ENCODE measurements around the gene ZFP36.

The ZFP36 gene

DNA sequence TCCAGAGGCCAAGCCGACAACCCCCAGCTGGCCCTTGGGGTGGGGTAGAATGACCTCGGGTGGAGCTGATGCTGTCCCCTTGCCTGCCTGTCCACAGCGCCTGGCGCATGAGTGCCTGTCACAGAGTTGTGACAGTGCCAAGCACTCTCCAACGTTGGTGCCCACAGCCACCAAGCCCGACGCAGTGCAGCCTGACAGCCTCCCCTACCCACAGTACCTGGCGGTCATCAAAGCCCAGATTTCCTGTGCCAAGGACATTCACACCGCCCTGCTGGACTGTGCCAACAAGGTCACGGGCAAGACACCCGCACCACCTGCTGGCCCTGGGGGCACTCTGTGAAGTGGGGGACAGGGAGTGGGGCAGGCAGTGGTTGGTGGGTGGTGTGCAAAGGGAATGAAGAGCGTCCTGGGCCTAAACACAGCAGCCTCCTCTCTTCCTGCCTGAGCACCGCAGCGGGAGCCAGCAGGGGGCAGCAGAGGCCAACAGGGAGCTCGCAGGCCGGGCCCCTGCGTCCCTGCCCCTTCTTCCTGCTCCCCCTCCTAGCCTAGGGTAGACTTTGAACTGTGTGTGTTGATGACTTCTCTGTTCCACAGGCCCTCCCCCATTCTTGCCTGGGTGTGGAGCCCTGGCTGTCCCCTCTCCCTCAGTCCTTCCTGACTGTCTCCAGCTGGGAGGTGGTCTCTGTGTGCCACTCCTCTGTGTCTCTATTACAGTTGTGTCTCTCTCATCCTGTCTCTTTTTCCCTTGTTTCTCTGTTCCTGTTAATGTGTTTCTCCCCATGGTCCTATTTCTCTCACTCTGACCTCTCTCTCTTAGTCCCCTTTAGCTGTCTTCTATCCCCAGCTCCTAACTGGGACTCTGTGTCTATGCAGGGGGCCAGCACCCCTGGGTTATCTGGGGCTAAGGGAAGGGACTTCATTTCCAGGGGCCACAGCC, 9.0 kb upstream of the ZFP36 start:
- DNase-seq (ENCODE audit: low read depth, low spot score) = no peak
- Histone ChIP-seq H3K9me3 (ENCODE audit: insufficient read depth, low read length) (no peaks in the 10 kb centered on the region), H3K27me3 (ENCODE audit: insufficient read depth, insufficient read length) (no peaks in the 10 kb centered on the region), H3K4me3 (ENCODE audit: insufficient read length, low read depth) (no peak overlapping the region), H3K9ac (ENCODE audit: insufficient read length, low read depth) (peak overlapping the region; percentile 57), H3K4me1 (ENCODE audit: insufficient read depth, insufficient read length) (peaks cover 21% of the 10 kb centered on the region), H3K36me3 (ENCODE audit: insufficient read depth, insufficient read length, low read length) (peaks cover 38% of the 10 kb centered on the region)
- TF ChIP-seq SUZ12 (IDR thresholded peaks at IDR 0.05; ENCODE audit: extremely low read depth, insufficient read depth, insufficient read length) = no peak
- no peak for TF ChIP-seq ZNF274 (IDR thresholded peaks at IDR 0.05; ENCODE audit: low read depth, low read length)
- TF ChIP-seq YY1 (IDR thresholded peaks at IDR 0.05; ENCODE audit: insufficient read depth, insufficient read length) = no peak

GRCh38 chr19:39398297-39398864, 8.3 kb upstream of the ZFP36 start:
- no peaks in the 10 kb centered on the region for H3K9me3 ChIP-seq (ENCODE audit: insufficient read depth, low read length)
- H3K36me3 ChIP-seq (ENCODE audit: insufficient read depth, insufficient read length, low read length) = peaks cover 34% of the 10 kb centered on the region
- H3K9ac ChIP-seq (ENCODE audit: insufficient read length, low read depth) = peak overlapping the region; percentile 57
- H3K4me3 ChIP-seq (ENCODE audit: insufficient read length, low read depth) = no peak overlapping the region
- peaks cover 21% of the 10 kb centered on the region for H3K4me1 ChIP-seq (ENCODE audit: insufficient read depth, insufficient read length)
- no peaks in the 10 kb centered on the region for H3K27me3 ChIP-seq (ENCODE audit: insufficient read depth, insufficient read length)
- TF ChIP-seq YY1 (IDR thresholded peaks at IDR 0.05; ENCODE audit: insufficient read depth, insufficient read length) (no peak), SUZ12 (IDR thresholded peaks at IDR 0.05; ENCODE audit: extremely low read depth, insufficient read depth, insufficient read length) (no peak), ZNF274 (IDR thresholded peaks at IDR 0.05; ENCODE audit: low read depth, low read length) (no peak)
- no peak for DNase-seq (ENCODE audit: low read depth, low spot score)

DNA sequence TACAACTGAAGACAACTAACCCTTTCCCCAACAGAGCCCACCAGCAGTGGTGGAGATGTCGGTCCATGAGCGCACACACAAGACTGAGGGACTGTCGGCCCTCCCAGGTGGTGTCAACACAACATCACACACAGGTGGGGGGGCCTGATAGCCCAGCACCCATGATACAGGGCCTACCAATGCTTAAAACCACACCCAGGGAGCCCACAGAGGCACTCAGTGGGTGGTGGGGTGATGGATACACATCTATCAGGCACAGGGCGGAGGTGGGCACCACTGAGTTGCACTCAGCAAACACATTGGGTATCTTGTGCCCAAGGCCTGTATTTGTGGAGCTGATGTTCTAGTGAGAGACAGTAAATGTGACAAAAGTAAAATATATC, 7.0 kb upstream of the ZFP36 start:
- H3K36me3 ChIP-seq (ENCODE audit: insufficient read depth, insufficient read length, low read length) = peaks cover 26% of the 10 kb centered on the region
- H3K27me3 ChIP-seq (ENCODE audit: insufficient read depth, insufficient read length) = no peaks in the 10 kb centered on the region
- no peaks in the 10 kb centered on the region for H3K9me3 ChIP-seq (ENCODE audit: insufficient read depth, low read length)
- peaks cover 21% of the 10 kb centered on the region for H3K4me1 ChIP-seq (ENCODE audit: insufficient read depth, insufficient read length)
- no peak overlapping the region for H3K9ac ChIP-seq (ENCODE audit: insufficient read length, low read depth)
- no peak overlapping the region for H3K4me3 ChIP-seq (ENCODE audit: insufficient read length, low read depth)
- no peak for TF ChIP-seq SUZ12 (IDR thresholded peaks at IDR 0.05; ENCODE audit: extremely low read depth, insufficient read depth, insufficient read length)
- TF ChIP-seq YY1 (IDR thresholded peaks at IDR 0.05; ENCODE audit: insufficient read depth, insufficient read length) = no peak
- no peak for TF ChIP-seq ZNF274 (IDR thresholded peaks at IDR 0.05; ENCODE audit: low read depth, low read length)
- DNase-seq (ENCODE audit: low read depth, low spot score) = no peak

GRCh38 chr19:39400061-39400460, 6.6 kb upstream of the ZFP36 start:
- Histone ChIP-seq H3K36me3 (ENCODE audit: insufficient read depth, insufficient read length, low read length) (peaks cover 24% of the 10 kb centered on the region), H3K27me3 (ENCODE audit: insufficient read depth, insufficient read length) (no peaks in the 10 kb centered on the region), H3K4me3 (ENCODE audit: insufficient read length, low read depth) (no peak overlapping the region), H3K9ac (ENCODE audit: insufficient read length, low read depth) (no peak overlapping the region), H3K9me3 (ENCODE audit: insufficient read depth, low read length) (no peaks in the 10 kb centered on the region), H3K4me1 (ENCODE audit: insufficient read depth, insufficient read length) (peaks cover 21% of the 10 kb centered on the region)
- DNase-seq (ENCODE audit: low read depth, low spot score) = no peak
- TF ChIP-seq SUZ12 (IDR thresholded peaks at IDR 0.05; ENCODE audit: extremely low read depth, insufficient read depth, insufficient read length) = no peak
- TF ChIP-seq YY1 (IDR thresholded peaks at IDR 0.05; ENCODE audit: insufficient read depth, insufficient read length) = no peak

DNA sequence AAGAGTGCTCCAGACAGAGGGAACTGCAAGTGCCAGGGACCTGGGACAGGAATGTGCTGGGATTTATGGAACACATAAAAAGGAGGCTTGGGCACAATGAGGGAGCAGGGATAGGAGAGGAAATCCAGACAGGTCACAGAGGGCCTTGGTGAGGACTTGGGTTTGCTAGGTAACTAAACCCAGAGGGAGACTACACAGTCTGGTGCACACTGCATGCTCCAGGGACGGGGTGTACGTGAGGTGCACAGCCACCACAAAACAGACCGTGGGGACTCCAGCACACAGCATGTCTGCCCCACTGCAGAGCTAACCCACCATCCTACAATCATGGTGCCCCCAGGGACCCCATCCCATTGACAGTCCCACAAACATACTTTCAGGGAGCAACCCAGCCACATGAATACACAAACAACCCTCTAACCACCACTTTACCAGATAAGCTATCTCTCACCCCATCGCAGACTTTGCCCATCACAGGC, 5.5 kb upstream of the ZFP36 start:
- H3K4me1 ChIP-seq (ENCODE audit: insufficient read depth, insufficient read length) = peaks cover 21% of the 10 kb centered on the region
- H3K9me3 ChIP-seq (ENCODE audit: insufficient read depth, low read length) = no peaks in the 10 kb centered on the region
- TF ChIP-seq YY1 (IDR thresholded peaks at IDR 0.05; ENCODE audit: insufficient read depth, insufficient read length) (no peak), ZNF274 (IDR thresholded peaks at IDR 0.05; ENCODE audit: low read depth, low read length) (no peak), SUZ12 (IDR thresholded peaks at IDR 0.05; ENCODE audit: extremely low read depth, insufficient read depth, insufficient read length) (no peak)
- no peak overlapping the region for H3K4me3 ChIP-seq (ENCODE audit: insufficient read length, low read depth)
- H3K36me3 ChIP-seq (ENCODE audit: insufficient read depth, insufficient read length, low read length) = peaks cover 17% of the 10 kb centered on the region
- peak overlapping the region; percentile 39 for H3K9ac ChIP-seq (ENCODE audit: insufficient read length, low read depth)
- no peak for DNase-seq (ENCODE audit: low read depth, low spot score)
- H3K27me3 ChIP-seq (ENCODE audit: insufficient read depth, insufficient read length) = no peaks in the 10 kb centered on the region

DNA sequence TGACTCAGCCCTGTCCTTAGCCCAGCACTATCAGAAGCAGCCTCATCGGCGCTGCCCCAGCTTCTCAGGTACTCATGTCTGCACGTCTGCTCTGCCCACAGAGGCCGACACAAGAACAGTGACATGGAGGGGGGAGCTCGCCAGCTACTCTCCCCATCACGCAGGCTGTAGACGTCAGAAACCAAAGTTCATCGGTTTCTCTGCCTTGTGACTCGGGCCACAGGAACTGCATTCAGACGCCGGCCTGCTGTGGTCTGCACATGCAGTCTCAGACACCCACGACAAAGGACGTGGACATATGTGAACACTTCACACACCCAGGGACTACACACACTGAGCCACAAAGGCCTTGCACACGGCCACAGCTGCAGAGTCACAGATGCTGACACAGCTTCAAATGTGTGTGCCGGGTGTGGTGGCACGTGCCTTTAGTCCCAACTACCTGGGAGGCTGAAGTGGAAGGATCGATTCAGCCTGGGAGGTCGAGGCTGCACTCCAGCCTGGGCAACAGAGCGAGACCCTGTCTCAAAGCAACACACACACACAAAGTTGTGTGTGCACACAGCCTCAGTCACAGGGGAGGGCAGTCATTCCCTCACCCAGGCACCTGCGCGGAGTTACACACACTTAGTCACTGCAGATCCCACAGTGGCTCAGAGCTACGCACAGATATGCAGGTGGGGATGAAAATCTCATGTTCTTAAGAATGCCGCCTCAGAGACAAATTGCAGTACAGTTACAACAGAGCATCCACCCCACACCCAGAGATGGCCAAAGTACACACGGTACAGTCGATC, 4.9 kb upstream of the ZFP36 start:
- Histone ChIP-seq H3K27me3 (ENCODE audit: insufficient read depth, insufficient read length) (no peaks in the 10 kb centered on the region), H3K4me3 (ENCODE audit: insufficient read length, low read depth) (no peak overlapping the region), H3K36me3 (ENCODE audit: insufficient read depth, insufficient read length, low read length) (peaks cover 17% of the 10 kb centered on the region), H3K9ac (ENCODE audit: insufficient read length, low read depth) (peak overlapping the region; percentile 85), H3K9me3 (ENCODE audit: insufficient read depth, low read length) (no peaks in the 10 kb centered on the region), H3K4me1 (ENCODE audit: insufficient read depth, insufficient read length) (peaks cover 21% of the 10 kb centered on the region)
- no peak for DNase-seq (ENCODE audit: low read depth, low spot score)
- no peak for TF ChIP-seq YY1 (IDR thresholded peaks at IDR 0.05; ENCODE audit: insufficient read depth, insufficient read length)
- TF ChIP-seq ZNF274 (IDR thresholded peaks at IDR 0.05; ENCODE audit: low read depth, low read length) = no peak
- no peak for TF ChIP-seq SUZ12 (IDR thresholded peaks at IDR 0.05; ENCODE audit: extremely low read depth, insufficient read depth, insufficient read length)
